DMS 273 treated with DMSO at 0.1 percent for 48 hours (cell line): ENCODE data around the gene PPP2R5E.

Experiments used
- DNase-seq: peaks from one replicate; lab custom pipeline; 2025; lab: John Stamatoyannopoulos, UW

PPP2R5E gene

DNA sequence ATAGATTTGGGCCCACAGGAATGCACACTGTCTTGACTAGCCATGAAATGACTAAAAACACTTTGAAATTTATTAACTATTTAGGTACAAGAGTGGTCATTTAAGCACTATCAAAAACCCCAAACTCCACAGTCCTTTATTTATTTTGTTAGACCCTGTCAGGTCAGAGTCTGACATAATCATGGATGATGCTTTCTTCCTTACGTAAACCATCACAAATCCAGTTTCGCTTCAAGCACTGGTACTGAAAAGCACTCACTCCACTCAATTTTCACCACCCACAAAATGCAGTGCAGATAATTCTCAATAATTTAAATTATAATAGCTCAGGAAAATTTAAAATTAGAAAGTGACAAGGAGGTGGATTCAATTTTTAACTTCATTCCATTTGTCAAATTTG lies 25.8 kb downstream of the PPP2R5E start:
- no peak for DNase-seq

DNA sequence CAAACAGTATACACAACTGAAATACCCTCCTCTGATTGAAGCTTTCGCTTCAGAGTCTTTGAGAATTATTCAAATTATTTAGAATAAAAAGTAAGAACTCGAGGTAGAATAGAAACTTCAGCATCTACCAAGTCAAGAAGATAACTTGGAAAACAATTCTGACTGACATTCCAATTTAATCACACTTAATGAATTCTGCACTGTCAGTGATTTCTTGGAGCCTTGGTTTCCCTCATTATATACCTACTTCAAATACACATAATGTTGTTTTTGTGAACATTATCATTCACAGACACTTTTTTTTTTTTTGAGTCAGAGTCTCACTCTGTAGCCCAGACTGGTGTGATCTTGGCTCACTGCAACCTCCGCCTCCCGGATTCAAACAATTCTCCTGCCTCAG lies 27.9 kb downstream of the PPP2R5E start:
- DNase-seq: no peak

DNA sequence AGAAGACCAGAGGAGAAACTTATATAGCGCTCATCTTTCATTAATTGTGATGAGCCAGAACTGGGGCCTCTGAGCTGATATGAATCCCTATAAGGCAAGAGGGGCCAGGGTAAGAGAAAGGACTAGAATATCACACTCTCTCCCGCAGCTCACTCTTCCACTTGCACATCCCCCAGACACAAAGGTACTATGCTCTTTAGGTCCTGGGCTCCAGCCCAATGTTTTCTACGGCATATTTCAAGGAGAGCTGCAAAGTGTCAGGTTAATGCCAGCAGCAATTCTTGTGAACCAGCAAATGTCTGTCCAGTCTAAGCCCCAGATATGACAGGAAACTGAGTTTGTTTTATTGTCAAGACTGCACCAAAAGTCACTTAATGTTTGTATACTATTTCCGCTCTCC lies 29.4 kb downstream of the PPP2R5E start:
- no peak for DNase-seq

DNA sequence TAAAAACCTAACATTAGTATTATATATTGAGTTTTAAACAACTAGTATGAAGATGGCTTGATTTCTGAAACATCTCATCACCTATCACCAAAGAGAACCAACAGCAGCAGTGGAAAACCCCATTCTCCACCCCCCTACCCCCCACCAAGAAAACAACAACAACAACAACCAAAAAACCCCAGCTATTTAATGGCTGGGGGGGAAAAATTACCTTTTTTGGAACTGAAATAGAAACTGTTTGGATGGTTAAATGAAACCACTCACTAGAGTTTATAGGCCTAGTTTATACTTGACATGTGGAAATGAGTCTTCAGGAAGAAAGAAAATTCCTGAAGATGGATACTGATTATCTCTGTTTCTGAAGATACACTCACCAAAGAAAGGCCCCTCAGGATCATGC lies 30.3 kb downstream of the PPP2R5E start:
- DNase-seq: no peak

DNA sequence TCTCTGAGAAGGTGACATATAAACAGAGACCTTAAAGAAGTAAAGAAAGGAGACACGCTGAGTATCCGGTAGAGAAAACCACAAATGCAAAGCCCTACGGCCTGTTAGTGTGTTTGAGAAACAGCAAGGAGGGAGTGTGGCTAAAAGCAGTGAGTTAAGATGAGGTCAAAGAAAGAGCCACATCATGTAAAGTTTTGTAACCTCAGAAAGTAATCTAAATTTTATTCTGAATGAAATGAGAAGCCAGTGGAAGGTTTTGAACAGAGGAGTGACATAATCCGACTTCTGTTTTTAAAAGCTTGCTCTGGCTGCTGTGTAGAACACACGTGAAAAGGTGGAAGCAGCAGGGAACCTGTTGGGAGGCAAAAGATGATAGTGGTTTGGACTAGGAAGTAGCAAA lies 32.6 kb downstream of the PPP2R5E start:
- DNase-seq: no peak

DNA sequence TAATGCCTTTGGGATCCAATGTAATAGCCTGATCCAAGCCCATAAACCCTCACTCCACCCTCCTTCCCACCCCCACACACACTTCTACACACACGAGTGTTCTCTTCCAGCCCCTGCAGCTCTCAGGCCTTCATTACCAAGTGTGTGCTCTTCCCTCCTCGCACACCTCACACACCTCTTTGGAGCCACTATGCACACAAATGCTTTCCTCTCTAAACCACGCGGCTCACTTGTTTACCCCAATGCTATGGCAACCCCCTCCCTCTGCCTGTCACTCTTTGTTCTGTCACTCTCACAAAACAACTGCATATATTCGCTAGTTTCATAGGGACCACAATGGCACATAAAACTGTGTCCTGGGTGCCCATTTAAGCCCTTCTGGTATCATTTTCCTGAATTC lies 35.1 kb downstream of the PPP2R5E start:
- no peak for DNase-seq

DNA sequence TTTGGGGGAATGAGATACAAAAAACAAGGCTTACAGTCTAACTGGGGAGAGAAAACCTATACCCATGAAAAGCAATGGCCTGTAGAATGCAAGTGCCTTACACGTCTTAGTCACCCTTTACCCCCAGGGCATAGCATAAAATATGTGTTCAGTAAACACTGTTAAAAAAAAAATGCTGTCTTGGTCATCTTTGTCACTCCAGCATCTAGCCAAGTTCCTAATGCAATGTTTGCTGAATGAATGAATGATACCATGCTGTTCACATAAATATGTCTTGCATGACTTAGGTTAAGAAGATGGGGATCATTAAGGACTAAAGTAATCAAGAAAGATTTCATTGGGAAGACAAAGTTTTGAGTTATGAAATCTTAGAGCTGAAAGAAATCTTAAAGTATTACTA lies 38.5 kb downstream of the PPP2R5E start:
- DNase-seq: no peak

DNA sequence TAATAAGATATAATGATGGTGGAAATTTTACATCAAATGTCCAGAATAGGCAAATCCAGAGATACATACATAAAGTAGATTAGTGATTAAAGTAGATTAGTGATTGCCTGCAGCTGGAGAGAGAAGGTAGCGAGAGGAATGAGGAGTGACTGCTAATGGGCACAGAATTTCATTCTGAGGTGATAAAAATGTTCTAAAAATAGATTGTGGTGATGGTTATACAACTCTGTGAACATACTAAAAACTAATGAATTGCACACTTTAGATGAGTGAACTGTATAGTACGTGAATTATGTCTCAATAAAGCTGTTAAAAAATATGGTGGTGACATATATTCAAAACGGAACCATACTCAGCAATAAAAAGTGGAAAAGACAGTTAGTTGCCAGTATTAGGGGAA lies 41.7 kb downstream of the PPP2R5E start:
- no peak for DNase-seq

DNA sequence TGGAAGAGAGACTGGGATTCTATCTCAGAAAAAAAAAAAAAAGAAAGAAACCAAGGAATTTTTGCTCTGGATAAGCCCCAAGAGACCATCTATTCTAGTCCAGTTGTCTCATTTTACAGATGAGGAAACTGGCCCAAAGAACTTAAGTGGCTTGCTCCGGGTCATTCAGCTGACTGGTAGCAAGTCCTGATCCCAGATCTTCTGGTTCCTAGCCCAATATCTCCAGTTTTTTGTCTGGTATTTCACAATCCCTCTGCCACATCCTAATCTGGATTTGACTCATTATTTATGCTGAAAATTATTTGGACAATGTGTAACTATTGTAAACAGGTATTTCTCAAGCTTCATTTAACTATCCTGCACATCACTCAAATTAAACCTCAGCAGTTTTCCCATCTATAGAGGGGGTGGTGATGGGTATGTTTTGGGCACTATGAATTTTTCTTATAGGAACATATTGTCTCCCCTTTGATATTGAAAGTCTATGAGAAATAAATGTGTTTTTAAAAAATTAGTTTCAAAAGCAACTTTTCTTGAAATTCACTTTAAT lies 43.4 kb downstream of the PPP2R5E start:
- DNase-seq: no peak

DNA sequence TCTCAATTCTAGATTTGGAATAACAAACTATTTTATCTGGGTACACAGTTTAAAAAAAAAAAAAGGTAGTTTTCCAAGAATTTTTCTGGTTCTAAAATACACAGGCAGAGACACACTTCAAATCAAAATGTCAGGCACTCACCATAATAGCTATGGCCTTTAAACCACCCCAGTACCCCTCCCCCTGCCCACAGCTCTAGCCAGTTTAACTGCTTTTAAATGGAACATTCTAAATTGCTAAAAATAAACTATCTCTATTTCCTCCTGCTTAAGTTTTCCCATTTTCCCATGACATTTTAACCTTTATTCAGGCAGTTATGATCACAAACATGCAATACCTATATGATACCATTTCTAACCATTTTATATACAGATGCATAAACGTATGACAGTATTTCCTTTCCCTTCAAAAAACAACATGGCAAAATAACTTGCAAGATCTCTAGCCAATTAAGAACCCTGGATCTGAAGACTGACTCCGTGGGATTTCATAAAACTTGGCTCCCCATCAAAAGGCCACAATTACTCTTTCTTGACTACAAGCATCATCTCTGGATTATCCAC lies 46.3 kb downstream of the PPP2R5E start:
- no peak for DNase-seq

DNA sequence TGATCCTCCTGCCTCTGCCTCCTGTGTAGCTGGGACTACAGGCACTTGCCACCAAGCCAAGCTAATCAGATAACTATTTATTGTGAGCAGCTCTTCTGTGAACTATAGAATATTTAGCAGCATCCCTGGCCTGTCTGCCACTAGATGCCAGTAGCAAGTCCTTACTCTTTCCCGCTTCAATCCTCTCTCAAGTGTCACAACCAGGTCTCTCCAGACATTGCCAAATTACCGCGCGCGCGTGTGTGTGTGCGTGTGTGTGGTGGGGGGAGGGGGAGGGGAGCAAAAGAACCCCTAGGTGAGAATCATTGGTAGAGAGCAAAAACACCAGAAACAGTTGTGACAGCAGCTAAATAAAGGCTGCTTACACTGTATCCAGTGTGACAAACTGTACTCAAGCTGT lies 49.9 kb downstream of the PPP2R5E start:
- DNase-seq: no peak

DNA sequence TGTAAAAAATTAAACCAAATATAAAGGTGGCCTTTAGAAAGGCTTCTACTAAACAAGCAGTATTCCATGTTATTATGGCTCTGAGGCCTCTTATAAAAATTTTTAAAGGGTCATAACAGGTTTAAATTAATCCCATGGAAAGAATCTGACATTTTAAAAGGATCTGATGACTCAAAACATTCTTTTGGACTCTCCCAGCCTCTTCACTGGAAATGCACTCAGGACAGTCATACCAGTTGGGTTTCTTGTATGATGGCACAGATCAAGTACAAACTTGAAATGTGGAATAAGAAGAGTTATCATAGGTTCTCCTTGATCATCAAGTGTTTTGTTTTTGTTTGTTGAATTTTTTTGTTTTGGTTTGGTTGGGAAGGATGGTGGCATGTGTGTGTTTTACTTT lies 50.8 kb downstream of the PPP2R5E start:
- DNase-seq: no peak

DNA sequence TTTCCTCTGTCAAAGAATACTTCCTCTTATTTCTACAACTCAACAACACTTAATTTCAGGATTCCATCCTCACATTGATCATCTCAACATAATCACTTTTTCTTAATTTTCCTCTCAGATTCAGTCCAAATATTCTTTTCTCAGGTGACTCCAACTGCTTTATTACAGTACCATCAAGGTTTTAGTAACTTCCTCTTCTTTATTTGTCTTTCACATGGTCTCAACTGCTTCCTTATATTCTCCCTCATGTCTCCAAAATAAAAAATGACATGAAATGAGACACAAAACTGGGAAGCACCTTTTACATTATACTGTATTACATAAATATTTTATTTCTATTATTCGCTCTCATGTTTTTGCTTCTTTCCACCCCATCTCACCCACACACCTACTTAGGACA lies 55.5 kb downstream of the PPP2R5E start:
- no peak for DNase-seq

DNA sequence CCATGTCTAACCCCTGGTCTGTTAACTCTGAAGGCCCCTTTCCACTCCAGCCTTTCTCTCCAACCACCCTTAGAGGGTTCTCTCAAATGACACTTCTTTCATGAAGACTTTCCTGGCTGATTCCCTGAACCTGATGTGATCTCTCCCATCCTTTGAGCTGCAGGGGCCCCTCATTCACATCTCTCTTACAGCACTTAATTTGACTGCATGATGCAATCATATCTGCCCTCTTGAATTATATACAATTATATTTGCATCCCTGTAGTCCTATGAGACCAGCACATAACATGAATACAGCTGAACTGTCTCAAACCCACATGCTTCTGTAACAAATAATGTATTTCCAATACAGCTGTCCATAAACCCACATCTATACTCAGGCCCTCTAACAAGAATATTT lies 56.4 kb downstream of the PPP2R5E start:
- DNase-seq: no peak

DNA sequence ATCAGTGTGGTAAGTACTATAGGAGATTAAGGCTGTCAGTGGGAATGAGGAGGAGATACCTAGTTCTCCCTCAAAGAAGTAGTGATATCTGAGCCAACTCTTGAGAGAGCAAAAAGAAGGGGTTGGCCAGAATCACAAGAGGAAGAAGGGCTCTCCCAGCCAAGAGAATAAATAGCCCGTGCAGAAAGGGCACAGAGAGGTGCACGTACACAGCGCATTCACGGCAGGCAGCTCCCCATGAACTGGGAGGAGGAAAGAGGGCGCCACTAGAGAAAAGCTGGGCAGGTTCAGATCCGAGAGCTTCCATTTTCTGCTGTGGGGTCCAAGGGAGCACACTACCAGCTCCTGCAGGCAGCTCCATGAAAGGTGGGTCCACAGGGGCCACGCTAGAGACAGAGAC lies 59.9 kb downstream of the PPP2R5E start:
- DNase-seq: no peak

DNA sequence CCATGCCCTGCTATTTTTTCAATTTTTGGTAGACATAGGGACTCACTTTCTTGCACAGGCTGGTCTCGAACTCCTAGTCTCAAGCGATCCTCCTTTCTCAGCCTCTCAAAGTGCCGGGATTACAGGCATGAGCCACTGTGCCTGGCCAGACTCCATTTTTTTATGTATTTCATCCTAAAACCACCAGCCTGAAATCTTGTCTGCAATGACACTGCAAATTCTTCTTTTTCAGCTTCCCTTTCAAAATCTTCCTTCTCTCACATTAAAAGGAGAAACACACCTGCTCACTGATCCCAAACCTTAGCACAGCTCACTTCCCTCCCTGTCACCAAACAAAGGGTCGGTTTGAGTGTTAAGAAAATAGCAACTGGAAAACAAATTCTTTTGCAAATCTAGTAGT lies 62.6 kb downstream of the PPP2R5E start:
- DNase-seq: no peak

DNA sequence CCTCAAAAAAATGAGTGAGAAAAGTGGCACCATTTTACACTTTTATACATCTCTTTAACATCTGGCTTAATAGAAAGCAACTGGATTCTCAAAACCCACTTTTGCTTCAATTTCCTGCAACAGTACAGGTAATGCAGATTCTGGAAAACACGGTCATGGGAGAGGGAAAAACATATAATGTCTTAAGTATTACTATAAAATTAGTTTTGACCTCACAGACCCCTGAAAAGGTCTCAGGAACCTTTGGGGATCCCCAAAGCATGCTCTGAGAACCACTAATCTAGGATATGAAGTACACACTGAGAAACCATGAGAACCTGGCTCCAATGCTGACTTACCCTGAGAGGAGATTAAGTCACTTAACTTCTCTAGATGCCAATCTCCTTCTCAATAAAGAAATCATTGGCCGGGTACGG lies 64.7 kb downstream of the PPP2R5E start:
- DNase-seq: no peak

DNA sequence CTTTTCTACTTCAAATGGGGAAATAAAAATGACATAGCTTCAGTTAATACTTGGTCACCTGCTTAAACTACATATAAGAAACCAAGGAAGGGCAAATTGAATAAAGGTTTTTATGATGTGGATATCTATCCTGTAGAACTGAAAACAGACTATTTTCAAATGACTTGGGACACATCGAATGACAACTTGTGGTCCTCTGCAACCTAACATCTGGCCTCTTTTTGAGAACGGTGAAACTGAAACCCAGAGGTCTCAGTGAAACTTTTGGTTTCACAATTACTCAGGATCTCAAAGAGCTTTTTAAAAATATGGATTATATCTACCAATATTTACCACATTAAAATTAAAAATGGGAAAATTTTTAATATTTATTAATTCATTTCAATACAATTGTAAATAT lies 65.2 kb downstream of the PPP2R5E start:
- no peak for DNase-seq

DNA sequence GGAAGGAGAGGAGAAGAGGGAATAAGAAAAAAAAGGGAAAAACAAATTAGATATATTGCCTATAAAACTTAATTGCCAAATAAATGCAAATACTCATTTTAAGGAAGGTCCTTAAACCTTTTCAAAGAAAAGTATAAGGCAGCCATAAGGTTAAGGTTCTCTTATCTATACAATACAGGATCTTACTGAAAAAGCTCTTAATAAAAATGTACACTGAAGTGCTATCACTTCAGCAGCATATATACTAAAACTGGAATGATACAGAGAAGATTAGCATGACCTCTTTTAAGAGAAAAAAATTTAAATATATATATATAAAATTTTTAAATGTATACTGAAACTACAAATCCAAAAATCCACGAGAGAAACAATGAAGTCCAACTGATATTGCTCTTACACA lies 65.6 kb downstream of the PPP2R5E start:
- DNase-seq: no peak

DNA sequence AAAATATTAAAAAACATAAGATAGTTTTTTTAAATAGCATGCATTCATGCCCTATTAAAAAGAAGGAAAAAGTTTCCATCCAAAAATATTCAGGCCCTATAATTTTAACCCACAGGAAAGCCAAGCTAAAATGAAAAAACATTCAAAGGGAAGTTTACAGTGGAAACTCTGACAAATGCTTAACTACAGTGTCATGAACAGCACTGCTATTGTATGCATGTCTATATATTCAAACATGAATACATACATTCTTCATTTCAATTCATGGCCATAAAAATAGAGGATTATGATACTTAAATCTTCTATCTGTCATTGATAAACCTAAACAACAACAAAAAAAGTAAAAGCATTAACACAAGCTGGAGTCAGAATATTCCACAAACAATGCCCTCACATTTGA lies 67.4 kb downstream of the PPP2R5E start:
- DNase-seq: no peak

DNA sequence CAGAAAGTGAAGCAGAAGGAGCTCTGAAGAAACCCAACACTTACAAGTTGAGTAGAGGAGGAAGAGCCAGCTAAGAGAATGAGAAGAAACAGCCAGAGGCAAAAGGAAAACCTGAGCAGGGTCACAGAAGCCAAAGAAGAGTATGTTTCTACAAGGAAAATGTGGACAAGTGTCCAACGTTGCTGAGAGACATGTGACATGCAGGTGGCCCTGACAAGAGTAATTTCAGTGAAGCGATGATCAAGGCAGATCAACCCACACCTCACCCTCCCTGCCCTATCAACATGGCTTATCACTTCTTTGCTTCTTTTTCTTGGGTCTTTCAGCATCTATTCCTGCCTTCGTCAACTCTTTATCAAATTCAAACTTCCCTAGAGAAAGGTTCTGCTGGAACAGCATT lies 68.3 kb downstream of the PPP2R5E start:
- DNase-seq: no peak

DNA sequence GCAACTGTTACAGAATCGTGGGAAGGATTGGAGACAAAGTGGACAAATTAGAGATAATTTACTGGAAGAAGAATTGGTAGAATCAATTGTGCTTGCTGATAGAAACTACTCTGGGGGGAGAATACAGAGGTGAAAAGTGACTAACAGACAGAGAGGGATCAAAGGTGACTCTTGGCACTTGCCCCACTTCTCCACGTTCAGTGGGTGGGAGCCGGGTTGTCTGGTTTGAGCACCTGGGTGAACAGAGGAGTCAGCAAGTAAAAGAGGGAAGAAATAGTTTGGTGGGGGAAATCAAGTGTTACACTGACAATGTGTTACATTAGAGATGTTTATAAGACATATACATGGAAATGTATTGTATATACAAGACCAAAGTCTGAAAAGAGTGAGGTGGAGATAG lies 69.1 kb downstream of the PPP2R5E start:
- no peak for DNase-seq

DNA sequence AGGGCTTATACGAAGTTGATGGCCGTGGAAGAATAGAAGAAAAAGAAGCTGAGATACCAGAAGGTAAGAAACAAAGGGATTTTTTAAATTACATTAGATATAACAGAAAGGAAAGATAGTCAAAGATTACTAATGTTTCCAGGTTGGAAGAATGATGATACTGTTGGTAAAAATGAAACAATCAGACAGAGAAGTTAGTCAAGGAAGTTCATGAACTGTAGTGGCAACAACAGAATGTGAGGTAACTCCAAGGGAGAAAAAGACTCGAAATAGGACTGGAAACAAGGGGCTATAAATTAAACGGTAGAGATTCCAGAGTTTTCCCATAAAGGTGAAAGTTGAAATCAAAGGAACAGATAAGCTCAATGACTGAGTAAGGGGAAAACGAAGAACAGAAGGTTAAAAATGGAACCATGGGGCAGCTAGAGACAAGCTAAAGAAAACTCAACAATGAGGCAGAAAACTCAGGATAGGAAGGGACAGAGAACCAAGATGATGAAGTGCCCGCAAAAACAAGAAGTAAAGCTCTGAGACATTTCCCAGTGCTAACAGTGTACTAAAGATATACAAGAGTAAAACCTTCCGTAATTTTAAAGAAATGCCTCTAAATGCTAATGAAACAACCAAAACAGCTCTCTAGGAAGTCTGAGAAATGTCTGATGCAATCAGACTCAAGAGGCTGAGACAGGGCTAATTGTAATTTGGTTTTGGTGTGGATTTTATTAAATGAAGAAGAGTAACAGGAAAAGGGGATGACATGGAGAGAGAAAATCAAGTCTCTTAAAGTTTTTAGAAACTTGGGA lies 70.0 kb downstream of the PPP2R5E start:
- DNase-seq: no peak
